AG04450 (cell line): ENCODE measurements around the gene NLGN1. TPM values are rescaled to one million over a fixed set of nuclear protein-coding genes. Genes with fewer than 3 reads are reported as not detected.

ENCODE experiments used
- CTCF ChIA-PET: fragments of 300-600, 350-600 bp; formaldehyde crosslinking; extraction: SDS; loops from one replicate; lab custom pipeline; 2022; ENCODE audit warnings: antibody characterized with exemption, inconsistent platforms; lab: Charles Lee
- POLR2A ChIA-PET: fragments of 350-600 bp; formaldehyde crosslinking; extraction: SDS; loops from one replicate; lab custom pipeline; 2021; ENCODE audit warnings: antibody characterized with exemption, inconsistent platforms; lab: Yijun Ruan, JAX
- DNase-seq: peaks from one replicate; pipeline ENCODE4 v3.0.0-alpha.2; 2011; ENCODE audit warnings: low read depth, low spot score
- H3K27ac ChIP-seq: one replicate; pipeline ENCODE4 v1.5.1; 2012; ENCODE audit warnings: low read depth, low read length, control low read depth
- H3K27me3 ChIP-seq: one replicate; pipeline ENCODE4 v1.6.0; 2012; ENCODE audit warnings: low read length; ENCODE audit not compliant: control insufficient read depth, insufficient read depth
- H3K4me3 ChIP-seq: 2 replicates; pipeline ENCODE4 v1.5.1; 2011; ENCODE audit warnings: mild to moderate bottlenecking, low read depth, low read length, control low read depth
- H3K9me3 ChIP-seq: 2 replicates; pipeline ENCODE4 v1.5.1; 2012; ENCODE audit warnings: low read length; ENCODE audit not compliant: control insufficient read depth, insufficient read depth
- polyA plus RNA-seq: library from polyadenylated mRNA; depleted of rRNA; stranded (reverse); fragments of >200 nt; gene quantifications from 2 replicates; pipeline ENCODE4 v1.2.3, GENCODE V29; 2011
- TF ChIP-seq, protein P1 (sequence below): IDR thresholded peaks from 2 replicates; pipeline ENCODE4 v1.5.1; 2011; ENCODE audit warnings: low read depth, low read length, control low read depth, inconsistent platforms

Gene NLGN1
- polyA plus RNA-seq, 1 experiment = 1.7 TPM

DNA sequence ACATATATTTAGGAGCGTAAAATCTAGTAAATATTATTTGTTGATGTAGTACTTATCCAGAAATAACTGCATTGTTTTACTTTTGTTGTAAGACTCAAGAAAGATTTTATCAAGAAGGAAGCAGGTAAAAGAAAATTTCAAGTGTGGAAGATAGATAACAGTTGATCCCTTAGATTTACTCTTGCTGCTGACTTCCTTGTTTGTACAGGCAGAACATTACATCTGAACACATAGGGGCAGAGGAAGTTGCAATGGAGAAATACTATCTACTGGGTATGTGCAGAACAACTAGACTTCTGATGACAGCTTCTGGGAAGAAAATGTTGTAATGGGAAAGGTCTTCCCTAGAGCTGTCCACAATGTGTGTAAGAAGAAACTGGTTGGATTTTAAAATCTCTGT lies 350.6 kb downstream of the NLGN1 start:
- no peak overlapping the region for H3K4me3 ChIP-seq
- H3K9me3 ChIP-seq = no peaks in the 10 kb centered on the region
- TF ChIP-seq, protein P1, sequence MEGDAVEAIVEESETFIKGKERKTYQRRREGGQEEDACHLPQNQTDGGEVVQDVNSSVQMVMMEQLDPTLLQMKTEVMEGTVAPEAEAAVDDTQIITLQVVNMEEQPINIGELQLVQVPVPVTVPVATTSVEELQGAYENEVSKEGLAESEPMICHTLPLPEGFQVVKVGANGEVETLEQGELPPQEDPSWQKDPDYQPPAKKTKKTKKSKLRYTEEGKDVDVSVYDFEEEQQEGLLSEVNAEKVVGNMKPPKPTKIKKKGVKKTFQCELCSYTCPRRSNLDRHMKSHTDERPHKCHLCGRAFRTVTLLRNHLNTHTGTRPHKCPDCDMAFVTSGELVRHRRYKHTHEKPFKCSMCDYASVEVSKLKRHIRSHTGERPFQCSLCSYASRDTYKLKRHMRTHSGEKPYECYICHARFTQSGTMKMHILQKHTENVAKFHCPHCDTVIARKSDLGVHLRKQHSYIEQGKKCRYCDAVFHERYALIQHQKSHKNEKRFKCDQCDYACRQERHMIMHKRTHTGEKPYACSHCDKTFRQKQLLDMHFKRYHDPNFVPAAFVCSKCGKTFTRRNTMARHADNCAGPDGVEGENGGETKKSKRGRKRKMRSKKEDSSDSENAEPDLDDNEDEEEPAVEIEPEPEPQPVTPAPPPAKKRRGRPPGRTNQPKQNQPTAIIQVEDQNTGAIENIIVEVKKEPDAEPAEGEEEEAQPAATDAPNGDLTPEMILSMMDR = no peak
- H3K27ac ChIP-seq = no peak overlapping the region
- ChIA-PET CTCF (no interaction called here), POLR2A (interaction anchor here (0.7 kb wide), 1 partner anchor 83 kb away, joined by 6 read pairs; no protein-coding TSS in a partner anchor)
- no peaks in the 10 kb centered on the region for H3K27me3 ChIP-seq
- DNase-seq = no peak

DNA sequence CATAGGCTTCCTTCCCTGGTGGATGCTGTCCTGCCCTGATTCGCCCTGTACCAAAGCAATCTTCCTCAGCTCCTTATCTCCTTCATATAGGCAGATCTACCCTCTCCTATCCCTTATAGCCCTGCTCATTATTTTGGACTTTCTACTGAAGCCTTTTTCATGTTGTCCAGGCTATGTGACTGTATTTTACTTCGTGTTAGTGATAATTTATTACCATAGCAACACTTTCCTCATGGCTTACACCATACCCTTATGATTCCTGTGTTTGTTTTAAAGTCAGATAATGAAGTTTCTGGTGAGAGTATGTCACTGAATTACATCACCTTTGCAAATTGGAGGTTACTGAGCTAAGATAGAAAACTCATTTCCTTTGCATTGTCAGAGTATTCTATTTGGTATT lies 352.6 kb downstream of the NLGN1 start:
- H3K4me3 ChIP-seq = no peak overlapping the region
- DNase-seq = no peak
- ChIA-PET CTCF (interaction anchor here (1.0 kb wide), 1 partner anchor 13 kb away, joined by 3 read pairs; no protein-coding TSS in a partner anchor), POLR2A (no interaction called here)
- TF ChIP-seq, protein P1 = no peak
- no peaks in the 10 kb centered on the region for H3K9me3 ChIP-seq
- no peak overlapping the region for H3K27ac ChIP-seq
- H3K27me3 ChIP-seq = no peaks in the 10 kb centered on the region

DNA sequence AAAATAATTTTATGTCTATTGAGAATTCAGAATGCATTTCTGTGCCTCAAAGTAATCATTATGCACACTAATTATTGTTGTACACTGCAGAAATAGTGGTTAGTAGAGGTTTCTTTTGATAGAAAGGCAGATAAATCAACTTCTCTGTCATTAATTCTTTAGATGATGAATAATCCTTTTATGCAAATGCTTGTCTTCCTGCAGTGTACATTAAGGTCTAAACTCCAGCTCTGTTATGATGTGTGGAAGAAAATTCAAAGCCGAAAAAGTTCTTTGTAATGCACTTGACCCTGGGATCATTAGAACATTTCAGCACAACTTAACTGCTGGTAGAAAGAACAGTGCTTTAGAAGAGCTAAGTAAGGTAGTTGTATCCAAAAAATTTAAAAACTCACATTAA lies 353.0 kb downstream of the NLGN1 start:
- CTCF ChIA-PET = interaction anchor here (1.0 kb wide), 1 partner anchor 12 kb away, joined by 3 read pairs; no protein-coding TSS in a partner anchor

DNA sequence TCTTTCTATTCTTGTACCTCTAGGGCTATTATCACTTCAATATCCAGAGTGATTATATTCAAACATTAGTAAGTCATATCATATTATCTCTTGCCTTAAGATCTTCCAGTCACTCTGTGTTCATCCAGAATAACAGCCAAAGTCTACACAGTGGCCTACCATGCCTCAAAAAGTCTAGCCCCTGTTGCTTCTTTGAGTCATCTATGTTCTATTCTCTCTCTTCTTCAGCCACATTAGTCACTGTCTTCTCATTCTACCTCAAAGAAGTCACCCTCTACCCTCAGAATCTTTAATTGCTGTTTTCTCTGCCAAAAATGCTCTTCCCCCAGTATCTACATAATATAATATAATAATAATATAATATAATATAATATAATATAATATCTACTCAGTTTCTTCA lies 356.0 kb downstream of the NLGN1 start:
- no peak for DNase-seq
- ChIA-PET POLR2A (no interaction called here), CTCF (no interaction called here)
- H3K4me3 ChIP-seq = no peak overlapping the region
- no peak overlapping the region for H3K27ac ChIP-seq
- H3K27me3 ChIP-seq = no peaks in the 10 kb centered on the region
- TF ChIP-seq, protein P1 = no peak
- no peaks in the 10 kb centered on the region for H3K9me3 ChIP-seq

More for the DNA sequence above, 353.0 kb downstream of the NLGN1 start:
- no peaks in the 10 kb centered on the region for H3K27me3 ChIP-seq
- H3K4me3 ChIP-seq = no peak overlapping the region
- no peak overlapping the region for H3K27ac ChIP-seq
- TF ChIP-seq, protein P1 = no peak
- H3K9me3 ChIP-seq = no peaks in the 10 kb centered on the region
- POLR2A ChIA-PET = no interaction called here
- DNase-seq = no peak

DNA sequence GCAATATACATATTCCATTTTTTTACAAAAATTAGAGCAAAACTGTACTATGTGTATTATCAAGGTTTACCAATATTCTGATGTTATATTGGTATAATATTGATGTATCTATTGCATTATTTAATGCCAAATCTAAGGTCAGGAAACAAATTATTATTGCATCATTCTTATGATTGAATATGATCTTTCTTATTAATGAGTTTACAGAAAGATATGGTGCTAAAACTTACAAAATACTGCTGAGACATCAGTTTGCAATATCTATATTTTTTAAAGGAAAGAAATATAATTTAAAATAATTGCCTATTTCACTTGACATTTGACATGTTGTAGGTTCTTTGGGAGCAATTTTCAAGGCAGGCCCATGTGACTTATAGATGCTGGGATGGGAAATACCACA lies 357.6 kb downstream of the NLGN1 start:
- DNase-seq = no peak
- no peaks in the 10 kb centered on the region for H3K9me3 ChIP-seq
- H3K27me3 ChIP-seq = no peaks in the 10 kb centered on the region
- ChIA-PET CTCF (no interaction called here), POLR2A (no interaction called here)
- TF ChIP-seq, protein P1 = no peak
- no peak overlapping the region for H3K4me3 ChIP-seq
- H3K27ac ChIP-seq = no peak overlapping the region
